HL-60 (cell line): ENCODE measurements around the gene MACROD2.

Experiments used
- DNase-seq, 2 experiments: peaks; one replicate each; pipeline ENCODE4 v3.0.0-alpha.2; 2010 to 2020; ENCODE audit warnings: low read depth in 1 of 2, low spot score in 1 of 2
- H3K27ac ChIP-seq: fragments of 250-450 bp; sonication (Bioruptor Pico); replicated peaks from 2 replicates; pipeline ENCODE4 v1.5.1; 2020; ENCODE audit warnings: mild to moderate bottlenecking, moderate library complexity
- H3K27me3 ChIP-seq: fragments of 250-450 bp; sonication (Bioruptor Pico); 2 replicates; pipeline ENCODE4 v1.5.1; 2021; ENCODE audit warnings: mild to moderate bottlenecking, moderate library complexity; ENCODE audit not compliant: insufficient read depth, poor library complexity, severe bottlenecking
- H3K4me3 ChIP-seq: replicated peaks from 2 replicates; pipeline ENCODE4 v1.5.1; 2011; ENCODE audit warnings: mild to moderate bottlenecking, control low read depth, low read length; ENCODE audit not compliant: insufficient read depth
- GABPA ChIP-seq: IDR thresholded peaks from 2 replicates; pipeline ENCODE4 v1.6.1; 2012; ENCODE audit warnings: low read depth
- POLR2AphosphoS5 ChIP-seq: IDR thresholded peaks from 2 replicates; pipeline ENCODE4 v1.6.1; 2012; ENCODE audit warnings: low read depth
- SPI1 ChIP-seq: IDR thresholded peaks from 2 replicates; pipeline ENCODE4 v1.6.1; 2012; ENCODE audit warnings: low read depth, mild to moderate bottlenecking, borderline replicate concordance
- TF ChIP-seq, protein P1 (sequence below): IDR thresholded peaks from one replicate; pipeline ENCODE4 v1.5.1; 2011; ENCODE audit warnings: low read length, control low read depth, inconsistent platforms; ENCODE audit not compliant: insufficient read depth
- TF ChIP-seq, protein P2 (sequence below): IDR thresholded peaks from 2 replicates; pipeline ENCODE4 v1.6.1; 2012; ENCODE audit warnings: low read depth; ENCODE audit not compliant: insufficient replicate concordance

MACROD2 gene

DNA sequence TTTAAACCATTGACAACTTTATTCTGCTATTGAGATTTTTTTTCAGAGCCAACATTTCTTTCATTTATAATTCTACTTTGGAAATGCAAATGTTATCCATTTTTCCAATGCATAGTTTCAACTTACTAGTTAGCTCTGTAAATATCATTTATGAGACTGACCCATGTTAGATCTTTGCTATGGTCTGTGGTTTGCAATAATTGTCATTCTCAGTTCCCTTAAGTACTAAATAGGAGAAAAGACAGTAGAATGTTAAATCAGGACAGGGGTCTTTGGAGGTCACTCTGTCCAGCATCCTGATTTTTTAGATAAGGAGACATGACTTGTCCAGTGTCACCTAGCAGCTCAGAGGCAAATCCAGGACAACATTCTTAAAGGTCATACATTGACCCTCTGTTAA is 864.3 kb downstream of the MACROD2 start:
- TF ChIP-seq SPI1 (no peak), POLR2AphosphoS5 (no peak), GABPA (no peak)
- TF ChIP-seq, protein P1, sequence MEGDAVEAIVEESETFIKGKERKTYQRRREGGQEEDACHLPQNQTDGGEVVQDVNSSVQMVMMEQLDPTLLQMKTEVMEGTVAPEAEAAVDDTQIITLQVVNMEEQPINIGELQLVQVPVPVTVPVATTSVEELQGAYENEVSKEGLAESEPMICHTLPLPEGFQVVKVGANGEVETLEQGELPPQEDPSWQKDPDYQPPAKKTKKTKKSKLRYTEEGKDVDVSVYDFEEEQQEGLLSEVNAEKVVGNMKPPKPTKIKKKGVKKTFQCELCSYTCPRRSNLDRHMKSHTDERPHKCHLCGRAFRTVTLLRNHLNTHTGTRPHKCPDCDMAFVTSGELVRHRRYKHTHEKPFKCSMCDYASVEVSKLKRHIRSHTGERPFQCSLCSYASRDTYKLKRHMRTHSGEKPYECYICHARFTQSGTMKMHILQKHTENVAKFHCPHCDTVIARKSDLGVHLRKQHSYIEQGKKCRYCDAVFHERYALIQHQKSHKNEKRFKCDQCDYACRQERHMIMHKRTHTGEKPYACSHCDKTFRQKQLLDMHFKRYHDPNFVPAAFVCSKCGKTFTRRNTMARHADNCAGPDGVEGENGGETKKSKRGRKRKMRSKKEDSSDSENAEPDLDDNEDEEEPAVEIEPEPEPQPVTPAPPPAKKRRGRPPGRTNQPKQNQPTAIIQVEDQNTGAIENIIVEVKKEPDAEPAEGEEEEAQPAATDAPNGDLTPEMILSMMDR: no peak
- TF ChIP-seq, protein P2, sequence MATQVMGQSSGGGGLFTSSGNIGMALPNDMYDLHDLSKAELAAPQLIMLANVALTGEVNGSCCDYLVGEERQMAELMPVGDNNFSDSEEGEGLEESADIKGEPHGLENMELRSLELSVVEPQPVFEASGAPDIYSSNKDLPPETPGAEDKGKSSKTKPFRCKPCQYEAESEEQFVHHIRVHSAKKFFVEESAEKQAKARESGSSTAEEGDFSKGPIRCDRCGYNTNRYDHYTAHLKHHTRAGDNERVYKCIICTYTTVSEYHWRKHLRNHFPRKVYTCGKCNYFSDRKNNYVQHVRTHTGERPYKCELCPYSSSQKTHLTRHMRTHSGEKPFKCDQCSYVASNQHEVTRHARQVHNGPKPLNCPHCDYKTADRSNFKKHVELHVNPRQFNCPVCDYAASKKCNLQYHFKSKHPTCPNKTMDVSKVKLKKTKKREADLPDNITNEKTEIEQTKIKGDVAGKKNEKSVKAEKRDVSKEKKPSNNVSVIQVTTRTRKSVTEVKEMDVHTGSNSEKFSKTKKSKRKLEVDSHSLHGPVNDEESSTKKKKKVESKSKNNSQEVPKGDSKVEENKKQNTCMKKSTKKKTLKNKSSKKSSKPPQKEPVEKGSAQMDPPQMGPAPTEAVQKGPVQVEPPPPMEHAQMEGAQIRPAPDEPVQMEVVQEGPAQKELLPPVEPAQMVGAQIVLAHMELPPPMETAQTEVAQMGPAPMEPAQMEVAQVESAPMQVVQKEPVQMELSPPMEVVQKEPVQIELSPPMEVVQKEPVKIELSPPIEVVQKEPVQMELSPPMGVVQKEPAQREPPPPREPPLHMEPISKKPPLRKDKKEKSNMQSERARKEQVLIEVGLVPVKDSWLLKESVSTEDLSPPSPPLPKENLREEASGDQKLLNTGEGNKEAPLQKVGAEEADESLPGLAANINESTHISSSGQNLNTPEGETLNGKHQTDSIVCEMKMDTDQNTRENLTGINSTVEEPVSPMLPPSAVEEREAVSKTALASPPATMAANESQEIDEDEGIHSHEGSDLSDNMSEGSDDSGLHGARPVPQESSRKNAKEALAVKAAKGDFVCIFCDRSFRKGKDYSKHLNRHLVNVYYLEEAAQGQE: no peak
- H3K27ac ChIP-seq: no peak overlapping the region
- no peaks in the 10 kb centered on the region for H3K27me3 ChIP-seq
- H3K4me3 ChIP-seq: no peak overlapping the region
- DNase-seq: no peak

DNA sequence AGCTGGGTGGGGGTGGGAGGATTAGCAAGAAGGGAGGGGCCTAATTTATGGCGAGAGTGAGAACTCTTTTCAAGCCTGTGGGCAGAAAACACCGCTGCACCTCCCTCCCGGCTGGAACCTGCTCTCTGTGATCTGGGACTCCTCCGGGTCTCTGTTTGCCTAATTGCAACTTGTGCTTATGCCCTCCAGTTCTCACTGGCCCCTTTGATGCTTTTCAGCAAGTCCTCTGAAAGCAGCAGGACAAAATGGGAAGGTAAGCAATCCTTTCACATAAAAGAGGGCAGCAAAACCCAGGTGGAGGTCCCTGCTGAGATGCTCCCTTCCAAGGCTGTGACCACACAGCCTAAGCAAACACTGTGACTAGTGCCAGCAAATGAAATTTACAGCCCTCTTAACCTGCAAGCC is 865.1 kb downstream of the MACROD2 start:
- no peak overlapping the region for H3K27ac ChIP-seq
- TF ChIP-seq, protein P2: no peak
- TF ChIP-seq, protein P1: no peak
- no peak for TF ChIP-seq POLR2AphosphoS5
- no peak for DNase-seq

DNA sequence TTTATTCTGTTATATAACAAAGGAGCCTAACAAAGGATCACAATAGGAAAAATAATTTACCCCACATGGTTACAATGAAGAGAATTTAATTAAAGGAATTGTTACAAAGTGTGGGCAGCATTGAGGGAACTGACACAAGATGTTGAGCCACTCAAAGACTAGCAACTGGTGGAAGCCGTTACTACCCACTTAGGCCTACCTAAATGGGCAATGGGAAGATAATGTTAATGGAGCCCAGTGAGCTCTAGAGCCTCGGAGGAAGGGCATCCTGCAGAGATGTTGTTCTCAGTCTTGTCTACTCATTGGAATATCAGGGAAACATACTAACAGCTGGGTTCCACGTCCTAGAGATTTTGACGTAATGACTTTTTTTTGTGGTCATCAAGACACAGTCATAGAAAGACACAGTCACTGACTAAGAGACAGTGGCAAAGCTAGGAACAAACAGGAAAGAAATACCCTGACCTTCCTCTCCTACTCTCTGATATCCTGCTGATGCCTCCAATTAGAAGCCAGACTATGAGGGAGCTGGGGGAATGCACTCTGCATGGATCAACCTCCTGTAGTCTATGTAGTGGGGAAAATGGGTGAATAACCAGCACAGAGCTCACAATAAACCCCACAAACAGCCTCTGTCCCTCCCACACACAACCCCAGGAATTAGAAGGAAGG is 865.8 kb downstream of the MACROD2 start:
- no peak overlapping the region for H3K4me3 ChIP-seq
- no peak for DNase-seq
- no peak overlapping the region for H3K27ac ChIP-seq
- no peaks in the 10 kb centered on the region for H3K27me3 ChIP-seq
- no peak for TF ChIP-seq SPI1
- TF ChIP-seq, protein P1: no peak
- TF ChIP-seq GABPA: no peak
- TF ChIP-seq, protein P2: no peak

More for the DNA sequence above, 865.1 kb downstream of the MACROD2 start:
- H3K27me3 ChIP-seq: no peaks in the 10 kb centered on the region
- no peak overlapping the region for H3K4me3 ChIP-seq
